RKO (cell line): ENCODE results near the gene AFDN.

Source experiments
- DNase-seq: peaks from one replicate; pipeline ENCODE4 v3.0.0-alpha.2; 2016; ENCODE audit warnings: low spot score

AFDN gene

DNA sequence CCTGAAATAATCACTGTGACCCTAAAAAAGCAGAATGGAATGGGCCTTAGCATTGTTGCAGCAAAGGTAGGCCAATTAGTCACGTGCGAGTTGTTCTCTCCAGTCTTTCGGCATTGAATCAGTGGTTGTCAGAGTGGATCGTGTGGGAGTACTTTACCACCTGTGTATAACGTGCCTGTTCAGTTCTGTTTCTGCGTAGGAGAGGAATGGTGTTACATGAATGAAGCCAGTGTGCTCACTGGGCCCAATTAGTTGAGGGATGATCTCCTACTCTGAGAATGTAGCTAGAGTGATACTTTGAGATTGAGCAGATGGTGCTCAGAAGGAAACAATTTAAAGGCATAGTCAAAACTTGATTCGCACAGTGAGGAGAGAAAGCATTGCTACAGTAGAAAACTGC, 98.3 kb downstream of the AFDN start:
- no peak for DNase-seq

DNA sequence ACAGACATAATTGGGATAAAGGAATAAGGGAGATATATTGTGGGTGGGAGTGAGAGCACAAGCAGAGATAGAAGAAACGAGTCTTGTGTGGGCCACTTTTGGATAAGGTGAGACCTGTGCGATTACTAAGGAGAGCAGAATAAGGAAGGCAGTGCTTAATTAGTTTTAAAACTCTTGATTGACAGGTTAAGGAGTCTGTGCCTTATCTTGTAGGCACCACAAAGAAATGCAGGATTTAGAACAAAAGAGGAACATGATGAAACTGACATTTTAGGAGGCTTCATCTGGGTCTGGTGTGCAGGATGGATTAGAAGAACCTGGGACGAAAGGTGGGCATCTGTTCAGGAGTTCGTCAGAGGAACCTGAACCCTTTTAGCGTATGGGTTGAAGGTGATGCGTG, 100.5 kb downstream of the AFDN start:
- DNase-seq, result no peak

DNA sequence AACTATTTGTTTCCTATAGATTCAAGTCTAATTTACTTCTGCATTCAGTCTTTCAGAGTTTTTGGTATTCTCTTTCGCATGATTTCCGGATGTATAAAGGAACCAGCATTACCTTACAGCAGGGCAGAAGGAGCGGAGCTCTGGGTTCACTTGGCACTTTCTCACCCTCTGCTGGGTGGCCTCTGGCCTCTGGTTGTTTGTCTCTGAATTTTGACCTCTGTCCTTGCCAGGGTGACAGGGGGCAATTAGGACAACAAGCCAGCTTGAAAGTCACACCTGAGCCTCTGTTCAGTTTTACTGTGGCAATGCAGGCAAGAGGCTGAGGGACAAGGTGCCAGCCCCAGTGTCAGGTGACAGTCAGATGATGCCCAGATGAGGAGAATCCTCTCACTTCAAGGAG, 101.4 kb downstream of the AFDN start:
- no peak for DNase-seq

DNA sequence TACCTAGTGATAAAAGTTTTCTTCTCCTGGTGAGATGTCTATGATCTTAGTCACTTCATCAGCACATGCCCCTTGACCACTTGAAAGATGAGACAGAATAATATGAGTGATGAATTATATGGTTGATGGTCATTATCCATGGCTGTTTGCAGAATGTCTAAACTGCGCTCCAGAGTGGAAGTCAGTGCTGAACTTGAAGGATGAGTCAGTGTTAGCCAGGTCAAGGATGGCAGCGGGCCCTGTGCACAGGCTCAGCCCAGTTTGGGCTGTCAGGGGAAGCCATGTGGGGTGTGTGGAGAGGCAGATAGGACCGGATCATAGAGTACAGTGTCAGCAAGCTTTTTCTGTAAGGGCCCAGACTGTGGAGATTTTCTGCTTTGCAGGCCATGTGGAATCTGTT, 103.6 kb downstream of the AFDN start:
- DNase-seq, result peak; percentile 12

DNA sequence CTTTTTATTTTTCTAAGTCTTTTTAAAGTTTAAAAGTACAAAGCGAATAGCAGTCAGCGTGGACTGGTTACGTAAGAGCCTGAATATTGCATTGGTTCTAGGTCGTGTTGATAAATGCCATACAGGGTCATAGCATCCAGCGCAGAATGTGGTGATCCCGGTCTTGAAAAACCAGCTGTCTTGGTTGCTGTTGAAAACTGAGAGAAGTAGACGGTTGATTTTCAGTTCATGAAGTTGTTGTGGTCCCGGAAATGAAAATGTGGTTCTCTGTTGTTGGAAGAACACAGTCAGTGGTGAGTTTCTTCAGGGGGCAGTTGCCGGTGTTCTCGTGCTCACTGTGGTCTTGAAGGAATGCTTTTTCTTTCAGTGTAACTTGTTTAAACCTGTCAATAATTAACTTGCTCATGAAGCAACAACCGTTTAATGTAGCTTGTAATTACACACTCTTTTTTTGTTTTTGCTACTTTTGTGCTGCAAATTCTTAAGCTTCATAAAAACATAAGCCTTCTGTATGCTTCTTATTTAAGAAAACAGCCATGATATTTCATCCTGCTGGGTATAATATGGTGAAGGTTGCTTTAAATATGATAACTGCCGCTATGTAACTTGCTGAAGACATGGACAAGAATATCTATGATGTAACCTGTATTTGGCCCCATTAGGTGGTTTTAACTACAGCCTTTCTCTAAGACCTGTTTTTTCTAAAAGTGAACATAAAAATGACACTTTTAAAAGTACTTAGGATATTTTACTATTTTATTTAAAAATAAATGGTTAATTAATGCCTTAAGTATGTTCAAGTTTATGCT, 106.0 kb downstream of the AFDN start:
- no peak for DNase-seq

DNA sequence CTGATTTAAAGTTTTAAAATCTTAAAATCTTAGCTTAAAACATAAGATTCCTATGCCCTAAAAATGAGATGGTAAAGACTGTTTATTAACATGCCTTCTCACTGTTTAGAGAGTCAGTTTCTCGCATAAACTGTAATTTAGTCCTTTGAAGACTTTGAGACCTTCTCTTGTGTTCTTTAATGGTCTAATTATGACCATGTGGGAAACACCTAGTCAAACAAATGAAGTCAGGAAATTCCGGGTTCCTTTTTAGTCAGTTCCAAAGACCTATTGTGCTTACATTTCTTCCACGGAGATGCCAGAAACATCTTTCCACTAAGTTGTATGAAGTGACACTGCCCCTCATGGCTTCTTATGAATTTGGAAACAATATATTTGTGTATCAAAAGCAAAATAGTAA, 106.6 kb downstream of the AFDN start:
- DNase-seq, result no peak

DNA sequence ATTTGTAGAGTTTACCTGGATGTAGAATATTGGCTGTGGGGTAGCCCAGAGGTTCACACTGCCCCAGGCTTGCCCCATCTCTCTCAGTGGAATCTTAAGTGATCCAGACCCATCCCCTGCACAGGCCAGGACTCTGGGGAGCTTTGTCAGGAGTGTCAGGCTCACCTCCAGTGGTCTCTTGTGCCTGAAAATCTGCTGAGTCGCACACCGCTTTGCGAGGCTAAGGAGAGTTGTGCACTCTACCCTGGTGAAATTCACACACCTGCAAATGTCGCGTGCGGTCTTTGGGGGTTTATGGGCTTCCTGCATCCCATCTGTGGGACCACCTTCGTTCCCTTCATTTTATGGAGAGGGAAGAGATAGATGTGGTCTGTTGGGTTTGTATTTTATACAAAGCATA, 107.1 kb downstream of the AFDN start:
- no peak for DNase-seq

DNA sequence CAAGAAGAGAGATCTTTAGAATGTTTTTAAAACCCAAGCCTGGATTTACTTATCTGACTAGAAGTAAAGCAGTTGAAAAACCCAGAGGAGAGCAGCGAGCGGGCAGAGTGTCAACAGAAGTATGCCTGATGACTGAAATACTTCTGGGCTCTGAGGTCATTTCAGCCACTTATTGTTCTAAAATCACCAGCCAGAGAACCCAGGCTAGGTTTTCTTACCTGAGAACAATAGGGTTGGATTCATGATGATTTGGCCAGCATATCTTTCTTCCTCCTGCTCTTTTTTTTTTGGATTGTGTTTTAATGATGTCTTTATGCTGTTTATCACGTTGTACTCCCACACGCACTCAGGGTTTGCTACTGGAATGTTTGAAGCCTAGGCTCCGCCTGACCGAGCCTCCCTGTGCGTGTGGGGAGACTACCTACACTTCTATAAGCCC, 107.7 kb downstream of the AFDN start:
- DNase-seq, result no peak

DNA sequence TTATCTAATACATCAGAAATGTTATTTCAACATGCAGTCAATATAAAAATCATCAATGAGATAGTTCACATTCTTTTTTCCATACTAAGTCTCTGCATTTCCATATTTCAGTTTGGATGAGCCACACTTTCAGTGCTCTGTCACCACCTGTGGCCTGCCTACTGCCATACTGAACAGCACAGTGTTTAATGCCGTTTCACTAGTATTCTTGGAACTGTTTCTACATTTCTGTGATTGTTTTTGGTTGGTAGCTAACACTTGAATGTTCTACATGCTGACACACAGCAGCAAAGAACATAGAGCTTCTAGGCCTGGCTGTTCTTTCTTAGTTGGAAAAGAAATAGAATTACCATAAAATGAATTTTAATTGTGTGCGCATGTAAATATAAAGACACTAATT, 109.3 kb downstream of the AFDN start:
- no peak for DNase-seq

DNA sequence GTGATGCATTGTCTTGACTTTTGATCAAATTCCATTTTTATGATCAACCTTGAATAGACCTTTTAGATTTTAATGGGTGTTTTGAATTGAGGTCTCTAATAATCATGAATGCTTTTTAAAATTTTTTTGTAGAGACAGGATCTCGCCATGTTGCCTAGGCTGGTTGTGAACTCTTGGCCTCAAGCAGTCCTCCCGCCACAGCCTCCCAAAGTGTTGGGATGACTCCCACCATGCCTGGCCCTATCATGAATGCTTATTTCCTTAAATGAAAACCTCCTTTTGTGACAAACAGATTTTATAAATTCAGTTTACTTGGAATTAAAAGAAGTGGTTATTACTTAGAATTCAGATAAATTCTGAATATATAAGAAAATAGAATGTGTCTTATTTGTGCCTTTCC, 110.6 kb downstream of the AFDN start:
- DNase-seq, result no peak

DNA sequence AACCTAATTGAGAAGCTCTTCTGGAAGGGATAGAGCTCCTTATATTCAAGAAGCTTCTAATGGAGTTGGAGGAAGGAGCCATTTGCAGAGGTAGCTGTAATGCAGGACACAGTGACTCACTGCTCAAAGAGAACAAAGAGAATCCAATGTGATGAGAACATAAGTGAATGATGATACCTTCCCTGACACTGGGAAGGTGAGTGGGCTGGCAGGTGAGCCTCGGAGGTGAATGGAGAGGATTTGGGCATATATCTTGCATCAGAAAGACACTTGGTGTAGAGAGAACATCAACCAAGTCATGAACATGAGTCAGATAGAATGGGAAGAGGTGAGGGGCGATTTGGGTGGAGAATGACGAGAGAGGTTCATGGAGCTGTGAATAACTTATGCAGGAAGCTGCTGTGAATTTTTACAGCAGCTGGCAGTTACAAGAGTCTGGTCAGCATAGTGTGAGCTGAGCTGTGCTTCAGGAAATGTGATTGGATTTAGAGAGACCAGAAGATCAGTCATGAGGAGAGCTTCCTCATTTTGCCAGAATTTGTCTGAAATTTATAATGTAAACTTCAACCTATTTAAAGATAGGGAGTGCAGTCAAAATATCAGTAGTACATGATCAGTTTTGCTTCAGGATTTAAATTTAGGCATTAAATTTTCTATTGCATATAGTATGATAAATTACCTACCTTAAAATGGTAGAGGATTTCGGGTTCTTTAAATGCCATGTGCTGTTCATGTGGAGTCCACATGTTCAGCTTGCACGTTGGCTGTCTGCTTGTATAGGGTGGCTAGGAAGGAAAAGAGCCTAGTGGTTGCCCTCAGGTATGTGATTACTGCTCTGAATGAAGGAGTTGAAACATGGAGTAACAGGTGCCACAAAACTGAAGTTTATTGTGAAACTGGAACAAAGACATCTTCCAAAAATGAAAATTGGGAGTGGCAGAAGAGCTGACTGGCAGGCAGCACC, 111.5 kb downstream of the AFDN start:
- no peak for DNase-seq

DNA sequence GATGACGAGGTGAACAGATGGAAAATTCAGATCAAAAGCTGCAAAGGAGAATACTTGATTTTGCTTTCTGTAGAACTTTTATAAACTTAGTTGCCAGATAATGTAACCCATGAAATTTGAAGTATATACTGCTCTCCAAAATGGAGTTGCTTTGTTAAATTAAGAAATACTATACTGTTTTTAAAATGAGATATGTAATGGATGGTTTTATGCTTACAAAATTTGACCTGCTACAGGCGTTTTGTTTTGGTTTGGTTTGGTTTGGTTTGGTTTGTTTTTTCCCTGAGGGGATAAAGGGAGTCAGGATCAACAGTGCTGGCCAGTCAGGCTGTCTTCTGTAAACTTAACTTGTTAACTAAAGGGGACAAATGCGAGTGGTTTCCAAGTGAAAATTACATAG, 115.1 kb downstream of the AFDN start:
- DNase-seq, result no peak

DNA sequence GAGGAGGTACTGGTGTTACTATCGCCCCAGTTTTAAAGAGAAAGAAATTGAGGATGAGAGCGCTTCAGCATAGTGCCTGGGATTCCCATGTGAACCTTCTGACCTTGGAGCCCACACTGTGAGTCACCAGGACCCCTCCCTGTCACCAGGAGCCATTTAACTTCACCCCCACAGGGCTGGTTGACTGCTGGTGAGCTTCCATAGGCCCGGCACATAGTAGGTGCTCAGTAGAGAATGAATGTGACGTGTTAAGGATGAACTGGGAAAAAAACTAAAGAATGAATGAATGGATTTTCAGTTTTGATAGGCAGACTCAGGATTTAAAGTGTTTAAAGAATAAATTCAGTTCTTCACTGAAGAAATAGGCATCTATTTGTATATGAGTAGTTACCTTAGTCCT, 117.4 kb downstream of the AFDN start:
- no peak for DNase-seq

DNA sequence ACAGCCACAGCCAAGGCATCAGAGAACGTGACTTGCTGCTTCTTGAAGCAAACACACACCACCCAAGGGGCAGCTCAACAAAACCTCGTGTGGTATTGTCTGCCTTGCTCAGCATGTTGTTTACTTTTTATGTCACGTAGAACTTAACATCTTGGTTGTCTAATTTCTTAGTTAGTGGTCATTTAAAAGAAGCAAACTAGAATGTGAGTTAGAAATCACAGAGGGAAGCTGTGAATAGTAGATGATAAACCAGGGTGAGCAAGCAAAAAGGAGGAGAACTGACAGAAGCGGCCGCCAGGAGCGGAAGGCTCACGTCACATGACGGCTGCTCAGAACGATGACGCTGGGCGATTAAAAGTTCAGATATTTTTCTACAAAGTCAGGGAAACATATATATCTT, 119.3 kb downstream of the AFDN start:
- no peak for DNase-seq

DNA sequence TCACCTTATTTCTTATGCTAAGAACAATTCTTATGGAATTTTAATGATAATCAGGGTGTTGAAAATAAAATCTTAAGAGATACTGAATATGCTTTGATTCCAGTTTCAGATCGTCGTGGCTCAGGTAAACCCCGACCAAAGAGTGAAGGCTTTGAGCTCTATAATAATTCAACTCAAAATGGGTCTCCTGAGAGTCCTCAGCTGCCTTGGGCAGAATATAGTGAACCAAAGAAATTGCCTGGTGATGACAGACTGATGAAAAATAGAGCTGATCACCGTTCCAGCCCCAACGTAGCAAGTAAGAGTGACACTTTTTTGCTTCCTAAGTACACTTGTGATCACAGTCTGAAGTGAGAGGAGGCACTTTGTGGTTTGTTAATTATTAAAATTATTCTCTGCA, 119.9 kb downstream of the AFDN start:
- no peak for DNase-seq

DNA sequence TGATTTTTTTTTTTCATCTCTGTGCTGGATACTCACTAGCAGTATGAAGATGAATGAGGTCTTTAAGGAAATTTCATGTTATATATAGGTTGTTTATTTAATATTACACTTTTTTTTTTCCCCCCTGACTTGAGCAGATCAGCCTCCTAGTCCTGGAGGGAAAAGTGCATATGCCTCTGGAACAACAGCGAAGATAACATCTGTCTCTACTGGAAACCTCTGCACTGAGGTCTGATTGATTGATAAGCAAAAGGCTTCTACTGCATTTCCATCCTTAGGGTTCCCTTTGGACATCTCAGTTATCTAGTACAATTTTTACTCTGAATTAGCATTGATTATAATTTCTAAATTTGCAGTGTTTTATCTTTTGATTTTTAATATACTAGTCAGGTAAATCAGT, 121.0 kb downstream of the AFDN start:
- DNase-seq, result no peak

DNA sequence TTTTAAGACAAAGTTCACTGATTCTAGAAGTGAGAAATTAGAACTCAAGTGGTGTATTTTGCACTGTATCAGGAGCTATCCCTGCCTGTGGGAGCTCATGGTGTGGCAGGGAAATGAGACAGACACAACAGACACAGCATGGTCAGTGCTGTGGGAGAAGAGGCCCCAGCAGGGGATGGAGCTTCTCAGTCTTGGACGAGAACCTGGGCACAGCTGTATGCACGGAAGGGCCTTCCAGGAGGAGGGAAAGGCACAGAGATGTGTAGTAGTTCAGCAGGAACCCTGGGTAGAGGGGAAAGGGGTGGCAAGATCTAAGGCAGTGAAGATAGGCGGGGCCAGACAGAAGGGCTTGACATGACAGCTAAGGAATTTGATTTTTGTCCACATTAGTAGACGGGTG, 122.0 kb downstream of the AFDN start:
- no peak for DNase-seq

DNA sequence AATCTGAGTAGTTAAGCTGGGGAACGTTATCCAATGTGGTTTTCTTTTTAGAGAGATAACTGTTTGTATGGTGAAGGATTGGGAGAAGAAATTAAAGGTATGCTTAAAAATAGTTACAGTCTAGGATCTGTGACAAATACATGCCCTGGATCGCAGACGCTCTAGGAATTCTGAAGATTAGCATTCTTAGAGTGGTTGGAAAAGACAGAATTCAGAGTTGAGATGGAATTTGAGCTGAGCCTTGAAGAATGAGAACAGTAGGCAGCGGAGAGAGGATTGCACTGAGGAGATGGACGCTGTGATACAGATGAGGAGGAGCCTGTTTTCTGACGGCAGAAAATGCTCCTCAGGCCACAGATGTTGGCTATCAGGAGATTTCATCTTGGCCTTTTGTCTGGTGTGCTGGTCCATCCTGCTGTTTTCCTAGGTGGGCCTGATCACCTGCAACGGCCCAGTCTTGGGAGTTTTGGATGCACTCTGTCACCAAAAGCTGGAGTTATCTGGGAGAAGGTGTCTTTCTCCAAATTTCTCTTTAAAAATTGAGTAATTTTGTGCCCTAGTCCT, 122.5 kb downstream of the AFDN start:
- no peak for DNase-seq

DNA sequence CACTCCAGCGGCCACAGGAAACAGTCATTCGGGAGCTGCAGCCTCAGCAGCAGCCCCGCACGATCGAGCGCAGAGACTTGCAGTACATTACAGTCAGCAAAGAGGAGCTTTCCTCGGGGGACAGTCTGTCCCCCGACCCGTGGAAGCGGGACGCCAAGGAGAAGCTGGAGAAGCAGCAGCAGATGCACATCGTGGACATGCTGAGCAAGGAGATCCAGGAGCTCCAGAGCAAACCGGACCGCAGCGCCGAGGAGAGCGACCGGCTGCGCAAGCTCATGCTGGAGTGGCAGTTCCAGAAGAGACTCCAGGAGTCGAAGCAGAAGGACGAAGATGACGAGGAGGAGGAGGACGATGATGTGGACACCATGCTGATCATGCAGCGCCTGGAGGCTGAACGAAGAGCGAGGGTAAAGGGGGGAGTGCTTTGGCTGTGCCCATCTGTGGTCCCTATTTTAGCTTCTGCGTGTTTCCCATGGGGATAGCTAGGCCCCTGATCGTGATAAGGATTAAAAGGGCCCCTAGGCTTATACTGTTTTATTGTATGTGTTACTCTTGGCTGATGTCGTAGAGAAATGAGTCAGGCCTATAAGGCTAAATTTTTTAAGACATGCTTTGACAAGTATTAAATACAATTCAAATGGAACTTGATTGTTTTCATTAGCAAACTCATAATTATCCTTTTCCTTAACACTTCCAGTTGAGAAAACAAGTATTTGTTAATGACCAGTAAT, 125.2 kb downstream of the AFDN start:
- DNase-seq, result no peak

DNA sequence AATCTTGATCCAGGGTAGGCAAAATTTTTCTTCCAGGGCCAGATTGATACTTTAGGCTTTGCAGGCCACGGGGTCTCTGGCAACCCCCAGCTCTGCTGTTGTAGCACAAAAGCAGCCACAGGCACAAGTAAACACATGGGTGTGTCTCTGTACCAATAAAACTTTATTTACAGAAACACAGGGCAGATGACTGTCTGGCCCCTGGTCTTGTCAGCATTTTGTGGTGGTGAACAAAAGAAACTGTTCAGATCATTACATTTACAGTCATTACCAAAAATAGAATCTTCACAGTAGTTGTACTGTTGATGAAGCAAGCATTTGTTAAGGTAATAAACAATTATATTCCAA, 125.8 kb downstream of the AFDN start:
- DNase-seq, result no peak

DNA sequence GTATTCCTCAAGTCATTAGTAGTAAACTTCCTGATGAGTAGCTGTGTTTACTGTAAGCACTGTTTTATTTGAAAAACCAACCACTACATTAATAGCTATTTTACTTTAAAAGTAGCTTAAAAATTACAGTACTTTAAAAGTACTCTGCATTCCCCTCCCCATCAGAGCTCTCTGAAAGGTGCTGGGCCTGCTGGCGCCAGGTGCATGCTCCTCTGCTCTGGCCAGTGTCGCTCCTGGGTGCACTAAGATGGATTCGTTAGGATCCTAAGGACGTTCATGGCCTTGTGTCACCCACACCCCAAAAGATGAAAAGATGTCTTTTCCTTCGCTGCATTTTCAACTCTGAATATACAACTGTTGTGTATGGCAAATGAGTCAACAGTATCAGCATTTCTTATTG, 126.8 kb downstream of the AFDN start:
- no peak for DNase-seq

DNA sequence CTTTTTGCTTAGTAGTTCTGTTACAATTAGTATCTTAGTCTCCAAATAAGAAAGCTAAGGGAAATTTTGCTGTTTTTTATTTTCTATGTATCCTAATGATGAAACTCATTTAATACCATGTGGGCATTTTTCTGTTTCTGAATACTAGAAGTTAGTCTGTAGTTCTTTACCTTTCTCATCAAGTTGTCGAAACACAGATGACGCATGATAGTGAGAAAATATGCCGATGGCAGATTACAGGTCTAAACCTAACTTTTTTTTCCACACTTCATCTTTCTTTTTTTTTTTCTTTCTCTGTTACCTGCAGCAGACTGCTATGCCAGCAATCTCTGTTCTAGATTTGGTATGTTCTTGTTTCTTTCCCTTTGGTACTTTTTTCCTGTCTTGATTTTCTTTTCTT, 127.4 kb downstream of the AFDN start:
- DNase-seq, result no peak
